Spleen (tissue), 7 donors: ENCODE results near the gene TMEM272.

Experiments
- CTCF ChIP-seq, 11 experiments: fragments of 200-600 bp in 7 of 11; fragments of 450-650 bp in 4 of 11; sonication (generic) in 4 of 11; IDR thresholded peaks in 8 of 11; conservative IDR thresholded peaks in 3 of 11; 1 replicate in 7 of 11; 2 replicates in 4 of 11; pipeline versions ENCODE4 v1.4.0 to v1.8.0; 2016 to 2021; ENCODE audit warnings: antibody characterized with exemption in 11 of 11, inconsistent platforms in 4 of 11, mild to moderate bottlenecking in 1 of 11
- POLR2A ChIP-seq, 3 donors: fragments of 450-650 bp; IDR thresholded peaks; one replicate each; pipeline ENCODE4 v1.5.1; 2017; ENCODE audit warnings: antibody characterized with exemption in 3 of 3, mild to moderate bottlenecking in 1 of 3
- donor health status: DM: no; HTN: no; CAD: no; lungs with moderate emphysema.
- donor health status: DM: no; HTN: no; CAD: no.
- donor health status: DM: no; HTN: no; CAD: no.

- TF ChIP-seq CTCF (IDR thresholded peaks at IDR 0.05 in 8 of 11, conservative IDR thresholded peaks at IDR 0.05 in 3 of 11): no peak
- no peak for TF ChIP-seq POLR2A (IDR thresholded peaks at IDR 0.05)
Observed at GRCh38 chr13:51805313-51805712, 39.7 kb downstream of the TMEM272 start.
